ENCODE data around the gene SAMD13. TPM values are rescaled to one million over a fixed set of nuclear protein-coding genes. Genes with fewer than 3 reads are reported as not detected.

The SAMD13 gene
- total RNA-seq, 1 experiment from 2014 or later: 2.9 TPM

GRCh38 chr1:84344286-84344685 lies 42.8 kb downstream of the SAMD13 start:
- peak; percentile 25 for DNase-seq (ENCODE audit: low read depth)

- DNase-seq (ENCODE audit: low read depth): no peak
Observed at GRCh38 chr1:84345220-84345619, 43.7 kb downstream of the SAMD13 start.

DNA sequence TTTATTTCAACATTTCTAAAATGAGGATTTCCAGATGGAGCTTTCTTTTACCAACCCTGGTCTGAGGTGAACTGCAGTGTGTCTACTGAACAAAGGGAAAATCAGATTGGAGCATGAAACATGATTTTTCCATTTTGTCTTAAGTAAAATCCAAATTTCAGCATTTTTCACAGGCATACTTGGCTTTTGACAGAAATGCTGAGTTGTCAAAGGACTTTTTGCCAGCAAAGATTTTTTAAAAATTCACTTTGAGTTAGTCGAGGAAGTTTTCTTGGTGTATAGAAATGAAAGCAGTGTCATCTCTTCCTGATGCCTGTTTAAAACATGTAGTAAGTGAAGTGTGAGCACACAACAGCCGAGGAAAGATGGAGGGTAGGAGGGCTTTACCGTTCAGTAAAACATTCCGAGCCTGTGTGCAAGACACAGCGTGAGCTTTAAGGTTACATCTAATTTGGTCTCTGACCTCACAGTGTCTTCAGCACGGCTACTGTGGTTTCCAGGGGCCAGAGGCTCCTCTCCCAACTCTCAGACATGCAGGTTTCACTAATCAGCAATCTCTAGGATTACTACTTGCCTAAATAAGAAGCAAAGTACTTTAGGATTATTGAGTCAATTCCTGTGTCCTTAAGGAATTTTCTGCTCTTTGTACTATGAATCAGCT lies 45.9 kb downstream of the SAMD13 start:
- no peak for DNase-seq (ENCODE audit: low read depth)

- DNase-seq (ENCODE audit: low read depth): peak; percentile 50
Observed at GRCh38 chr1:84347932-84348555, 46.5 kb downstream of the SAMD13 start.

- DNase-seq (ENCODE audit: low read depth): no peak
Observed at GRCh38 chr1:84348759-84349158, 47.3 kb downstream of the SAMD13 start.

- DNase-seq (ENCODE audit: low read depth): no peak
Observed at GRCh38 chr1:84350104-84350503, 48.6 kb downstream of the SAMD13 start.

DNA sequence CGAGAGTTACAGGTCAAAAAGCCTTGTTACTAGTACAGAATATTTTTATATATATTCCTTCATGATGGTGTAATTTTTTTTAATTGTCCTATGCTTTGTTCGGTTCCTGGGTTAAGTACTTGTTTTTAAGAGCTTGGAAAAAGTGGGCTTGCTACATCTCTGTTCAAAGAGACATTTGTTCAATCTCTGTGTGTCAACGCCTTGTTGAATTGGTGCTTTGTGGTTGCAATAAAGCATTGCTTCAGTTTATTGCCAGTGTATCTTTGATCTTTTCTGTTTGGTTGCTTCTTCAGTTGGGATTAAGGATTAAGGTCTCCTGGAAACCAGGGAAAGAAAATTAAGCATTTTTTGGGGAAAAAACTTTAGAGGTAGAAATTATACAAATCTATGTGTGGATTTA lies 49.0 kb downstream of the SAMD13 start:
- peak; percentile 33 for DNase-seq (ENCODE audit: low read depth)

GRCh38 chr1:84352298-84353106 lies 51.0 kb downstream of the SAMD13 start:
- DNase-seq (ENCODE audit: low read depth): no peak

DNA sequence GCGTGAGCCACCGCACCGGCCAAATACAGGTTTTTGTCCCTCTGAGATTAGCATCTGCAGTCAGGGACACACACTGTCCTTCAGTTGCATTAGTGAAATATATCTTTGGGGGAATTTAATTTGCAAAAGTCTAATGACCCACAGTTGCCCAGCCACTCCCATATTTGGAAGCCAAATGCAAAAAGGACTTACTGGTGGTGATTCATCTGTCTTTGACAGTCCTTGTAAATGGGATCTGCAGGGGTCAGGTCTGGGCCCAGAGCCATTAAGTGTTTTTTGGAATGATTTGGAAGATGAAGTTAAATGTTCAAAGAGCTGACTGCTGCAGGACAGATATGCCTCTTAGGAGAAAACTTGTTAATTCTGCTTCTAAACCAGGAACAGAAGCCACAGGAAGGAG lies 52.2 kb downstream of the SAMD13 start:
- DNase-seq (ENCODE audit: low read depth): peak; percentile 59

GRCh38 chr1:84355556-84355955 lies 54.0 kb downstream of the SAMD13 start:
- DNase-seq (ENCODE audit: low read depth): no peak

GRCh38 chr1:84356881-84357280 lies 55.4 kb downstream of the SAMD13 start:
- no peak for DNase-seq (ENCODE audit: low read depth)

GRCh38 chr1:84358695-84359094 lies 57.2 kb downstream of the SAMD13 start:
- no peak for DNase-seq (ENCODE audit: low read depth)

GRCh38 chr1:84360316-84360715 lies 58.8 kb downstream of the SAMD13 start:
- no peak for DNase-seq (ENCODE audit: low read depth)

DNA sequence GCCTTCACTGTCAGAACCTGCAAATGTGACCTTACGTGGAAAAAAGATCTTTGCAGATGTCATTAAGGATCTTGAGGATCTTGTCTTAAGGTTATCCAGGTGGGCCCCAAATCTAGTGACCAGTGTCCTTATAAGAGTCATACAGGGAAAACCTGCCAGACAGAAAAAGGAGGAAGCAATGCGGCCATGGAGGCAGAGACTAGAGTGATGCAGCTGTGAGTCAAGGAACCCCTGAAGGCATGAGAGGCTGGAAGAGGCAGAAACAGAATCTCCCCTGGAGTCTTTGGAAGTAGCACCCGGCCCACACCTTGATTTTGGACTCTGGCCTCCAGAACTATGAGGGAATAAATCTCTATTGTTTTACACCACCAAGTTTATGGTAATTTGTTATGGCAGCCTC lies 60.3 kb downstream of the SAMD13 start:
- DNase-seq (ENCODE audit: low read depth): peak; percentile 67

- DNase-seq (ENCODE audit: low read depth): no peak
Observed at GRCh38 chr1:84363019-84363418, 61.5 kb downstream of the SAMD13 start.

DNA sequence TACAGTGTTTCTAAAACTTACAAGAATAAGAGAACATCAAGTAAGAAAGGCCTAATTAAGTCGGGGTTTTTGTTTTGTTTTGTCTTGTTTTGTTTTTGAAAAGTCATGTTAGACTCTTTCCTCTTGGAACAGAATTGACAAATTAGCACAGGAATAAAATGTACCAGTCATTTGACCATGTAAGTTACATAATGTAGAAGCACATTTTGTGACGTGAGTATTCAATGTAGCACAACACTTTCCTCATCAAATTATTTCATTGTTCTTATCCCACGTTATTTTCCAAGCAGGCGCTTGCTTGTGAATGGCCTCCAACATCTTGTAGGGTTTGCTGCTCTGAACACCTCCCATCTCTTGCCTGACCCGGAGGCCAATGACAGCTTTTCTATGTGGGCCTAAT lies 62.1 kb downstream of the SAMD13 start:
- DNase-seq (ENCODE audit: low read depth): no peak

DNA sequence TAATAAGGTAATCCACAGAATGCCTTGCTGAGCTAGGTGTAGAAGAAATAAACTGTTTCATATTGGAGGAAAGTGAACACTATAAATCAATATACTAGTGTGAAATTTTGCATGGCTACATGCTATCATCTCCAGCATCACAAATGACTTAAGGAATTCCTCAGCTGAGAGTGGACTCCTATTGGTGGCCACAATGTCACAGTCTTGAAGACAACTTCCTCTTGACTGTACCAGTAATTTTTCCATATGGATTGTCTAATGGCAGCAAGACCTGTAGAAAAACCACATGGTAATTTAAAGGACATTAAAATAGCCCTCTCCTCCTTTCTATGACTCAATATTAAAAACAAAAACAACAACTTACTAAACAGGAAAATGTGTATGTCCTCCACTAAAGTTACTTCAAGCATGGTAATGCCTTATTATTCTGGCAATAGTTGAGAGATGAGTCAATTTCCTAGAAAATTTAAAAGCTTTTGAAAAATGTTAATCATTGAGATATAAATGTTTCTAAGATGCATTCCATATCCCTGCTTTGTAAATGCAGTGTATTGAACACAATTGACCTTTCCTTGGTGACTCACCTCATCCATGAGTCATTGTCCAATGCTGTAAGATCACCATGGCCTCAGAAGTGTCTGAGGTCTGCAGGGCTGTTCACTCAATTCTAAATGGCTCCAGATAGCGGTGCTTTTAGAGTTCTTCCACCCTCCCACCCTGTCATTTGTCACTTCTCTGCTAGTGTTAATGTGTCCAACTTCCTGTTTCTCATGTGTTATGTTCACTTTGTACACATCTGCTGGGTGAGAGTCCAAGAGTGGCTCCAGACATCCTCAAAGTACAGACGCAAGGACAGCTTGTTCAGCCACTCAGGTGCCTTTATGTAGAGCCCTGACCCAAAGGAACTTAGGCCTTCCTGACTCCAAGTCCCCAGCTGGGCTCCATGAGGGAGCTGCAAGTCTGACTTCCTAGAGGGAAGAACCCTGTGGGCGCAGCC lies 64.0 kb downstream of the SAMD13 start:
- peak; percentile 95 for DNase-seq (ENCODE audit: low read depth)

GRCh38 chr1:84366786-84367185 lies 65.3 kb downstream of the SAMD13 start:
- DNase-seq (ENCODE audit: low read depth): peak; percentile 45

GRCh38 chr1:84367219-84367618 lies 65.7 kb downstream of the SAMD13 start:
- no peak for DNase-seq (ENCODE audit: low read depth)

GRCh38 chr1:84368441-84368840 lies 66.9 kb downstream of the SAMD13 start:
- no peak for DNase-seq (ENCODE audit: low read depth)

DNA sequence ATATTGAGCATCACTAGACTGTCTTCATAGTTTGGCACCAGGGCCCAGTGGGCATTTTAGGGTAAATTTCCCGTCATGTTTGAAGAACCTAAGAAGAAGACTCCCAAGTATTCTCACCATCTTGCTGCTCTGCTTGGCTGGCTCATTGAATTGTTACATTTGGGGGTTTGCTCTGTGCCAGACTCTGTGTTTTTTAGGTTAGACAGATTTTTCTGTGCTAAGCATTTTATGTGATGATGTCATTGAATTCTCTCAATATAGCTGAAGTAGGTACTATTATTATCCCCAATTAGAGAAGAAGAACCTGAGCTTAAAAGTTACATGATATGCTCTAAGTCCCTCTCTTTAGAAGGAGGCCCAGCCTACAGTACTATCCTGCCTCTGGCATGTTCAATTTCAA lies 68.8 kb downstream of the SAMD13 start:
- DNase-seq (ENCODE audit: low read depth): no peak

Measured in RPMI7951 (cell line).